ENCODE measurements around the gene CABP2. TPM values are rescaled to one million over a fixed set of nuclear protein-coding genes. Genes with fewer than 3 reads are reported as not detected.

The CABP2 gene
- total RNA-seq, 1 donor from 2014 or later: not detected

DNA sequence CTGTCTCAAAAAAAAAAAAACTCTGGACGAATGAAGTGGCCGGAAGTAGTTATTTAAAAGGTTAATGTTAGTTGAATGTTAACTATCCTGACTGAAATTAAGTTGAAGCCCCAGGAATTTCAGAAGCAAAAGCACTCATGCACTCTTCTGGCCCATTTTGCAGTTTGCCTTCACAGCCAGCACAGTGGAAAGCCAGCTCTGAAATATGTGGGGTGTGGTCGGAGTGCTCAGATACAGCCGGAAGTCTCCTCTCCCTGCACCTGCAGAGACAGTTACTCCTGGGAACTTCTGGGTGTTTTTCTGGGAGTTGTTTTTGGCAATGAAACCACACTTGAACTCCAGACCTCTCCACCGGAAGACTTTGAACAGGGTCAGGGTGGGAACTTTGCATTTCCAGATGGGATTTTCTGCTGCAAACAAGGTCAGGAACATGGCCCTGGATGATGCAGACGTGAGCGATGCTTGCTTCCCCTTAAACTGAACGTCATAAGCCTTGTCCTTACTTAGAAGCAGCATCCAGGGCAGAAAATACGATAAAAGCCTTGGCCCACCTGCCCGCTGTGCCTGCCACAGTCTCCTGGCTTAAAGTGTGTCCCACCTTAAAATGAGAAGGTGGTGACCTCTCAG, 21.5 kb upstream of the CABP2 start:
- H3K4me3 Mint-ChIP-seq: no peak overlapping the region

DNA sequence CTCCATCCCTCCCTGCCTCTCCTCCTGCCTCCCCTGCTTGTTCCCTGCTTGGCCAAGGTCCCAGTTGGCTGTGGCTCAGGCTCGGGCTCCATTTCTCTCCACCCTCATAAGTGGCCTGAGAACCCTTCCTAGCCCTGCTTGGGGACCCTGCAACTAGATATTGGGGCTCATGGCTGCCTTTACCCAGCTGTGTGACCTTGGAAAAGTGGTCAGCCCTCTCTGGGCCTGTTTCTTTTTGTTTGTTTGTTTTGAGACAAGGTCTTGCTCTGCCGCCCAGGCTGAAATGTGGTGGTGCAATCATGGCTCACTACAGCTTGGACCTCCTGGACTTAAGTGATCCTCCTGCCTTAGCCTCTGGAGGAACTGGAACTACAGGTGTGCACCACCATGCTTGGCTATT, 20.3 kb upstream of the CABP2 start:
- Mint-ChIP-seq H3K36me3 (ENCODE audit: low read depth) (no peaks in the 10 kb centered on the region), H3K27ac (no peak overlapping the region), H3K4me1 (no peaks in the 10 kb centered on the region), H3K27me3 (peaks cover 9% of the 10 kb centered on the region), H3K4me3 (no peak overlapping the region), H3K9me3 (no peaks in the 10 kb centered on the region)
- DNase-seq: no peak
- CTCF ChIA-PET: no interaction called here
- ATAC-seq (ENCODE audit: low read depth): no peak
- POLR2A ChIA-PET: no interaction called here
- intact Hi-C loops (cut with micrococcal nuclease): no loop called here
- TF ChIP-seq, protein P1, sequence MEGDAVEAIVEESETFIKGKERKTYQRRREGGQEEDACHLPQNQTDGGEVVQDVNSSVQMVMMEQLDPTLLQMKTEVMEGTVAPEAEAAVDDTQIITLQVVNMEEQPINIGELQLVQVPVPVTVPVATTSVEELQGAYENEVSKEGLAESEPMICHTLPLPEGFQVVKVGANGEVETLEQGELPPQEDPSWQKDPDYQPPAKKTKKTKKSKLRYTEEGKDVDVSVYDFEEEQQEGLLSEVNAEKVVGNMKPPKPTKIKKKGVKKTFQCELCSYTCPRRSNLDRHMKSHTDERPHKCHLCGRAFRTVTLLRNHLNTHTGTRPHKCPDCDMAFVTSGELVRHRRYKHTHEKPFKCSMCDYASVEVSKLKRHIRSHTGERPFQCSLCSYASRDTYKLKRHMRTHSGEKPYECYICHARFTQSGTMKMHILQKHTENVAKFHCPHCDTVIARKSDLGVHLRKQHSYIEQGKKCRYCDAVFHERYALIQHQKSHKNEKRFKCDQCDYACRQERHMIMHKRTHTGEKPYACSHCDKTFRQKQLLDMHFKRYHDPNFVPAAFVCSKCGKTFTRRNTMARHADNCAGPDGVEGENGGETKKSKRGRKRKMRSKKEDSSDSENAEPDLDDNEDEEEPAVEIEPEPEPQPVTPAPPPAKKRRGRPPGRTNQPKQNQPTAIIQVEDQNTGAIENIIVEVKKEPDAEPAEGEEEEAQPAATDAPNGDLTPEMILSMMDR (IDR thresholded peaks at IDR 0.05): no peak

More for the DNA sequence above, 21.5 kb upstream of the CABP2 start:
- no peaks in the 10 kb centered on the region for H3K9me3 Mint-ChIP-seq
- peaks cover 9% of the 10 kb centered on the region for H3K27me3 Mint-ChIP-seq
- H3K36me3 Mint-ChIP-seq (ENCODE audit: low read depth): no peaks in the 10 kb centered on the region
- no peak overlapping the region for H3K27ac Mint-ChIP-seq
- TF ChIP-seq, protein P1 (IDR thresholded peaks at IDR 0.05): no peak
- no peaks in the 10 kb centered on the region for H3K4me1 Mint-ChIP-seq
- ChIA-PET POLR2A (interaction anchor here (0.7 kb wide), 1 partner anchor 192 kb away, joined by 4 read pairs; no protein-coding TSS in a partner anchor), CTCF (interaction anchor here (1.0 kb wide), 1 partner anchor 28 kb away, joined by 3 read pairs; no protein-coding TSS in a partner anchor)
- ATAC-seq (ENCODE audit: low read depth) (no peak), DNase-seq (no peak)
- intact Hi-C loops (cut with micrococcal nuclease): no loop called here

DNA sequence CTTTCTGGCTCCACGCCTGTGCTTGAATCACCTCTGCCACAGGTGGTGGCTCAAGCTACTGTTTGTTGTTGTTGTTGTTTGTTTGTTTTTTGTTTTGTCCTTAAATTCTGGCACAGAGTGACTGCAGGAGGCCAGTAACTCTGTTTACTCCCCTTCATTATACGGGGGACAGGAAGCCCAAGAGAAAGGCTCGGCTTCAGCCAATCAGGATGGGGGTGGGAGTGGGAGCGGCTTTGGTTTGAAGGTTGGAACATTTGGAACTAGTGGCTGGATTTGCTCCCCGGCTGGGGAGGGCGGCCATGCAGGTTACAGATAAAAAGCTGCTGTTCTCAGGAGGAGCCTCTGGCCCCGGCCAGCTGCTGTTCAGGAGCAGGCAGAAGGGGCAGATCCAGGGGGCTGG, 19.7 kb upstream of the CABP2 start:
- no peaks in the 10 kb centered on the region for H3K36me3 Mint-ChIP-seq (ENCODE audit: low read depth)
- H3K27ac Mint-ChIP-seq: no peak overlapping the region
- no peaks in the 10 kb centered on the region for H3K9me3 Mint-ChIP-seq
- ATAC-seq (ENCODE audit: low read depth) (no peak), DNase-seq (no peak)
- no peaks in the 10 kb centered on the region for H3K4me1 Mint-ChIP-seq
- no peak overlapping the region for H3K4me3 Mint-ChIP-seq
- CTCF ChIA-PET: no interaction called here
- intact Hi-C loops (cut with micrococcal nuclease): no loop called here
- H3K27me3 Mint-ChIP-seq: peaks cover 12% of the 10 kb centered on the region
- TF ChIP-seq, protein P1 (IDR thresholded peaks at IDR 0.05): no peak
- POLR2A ChIA-PET: no interaction called here

DNA sequence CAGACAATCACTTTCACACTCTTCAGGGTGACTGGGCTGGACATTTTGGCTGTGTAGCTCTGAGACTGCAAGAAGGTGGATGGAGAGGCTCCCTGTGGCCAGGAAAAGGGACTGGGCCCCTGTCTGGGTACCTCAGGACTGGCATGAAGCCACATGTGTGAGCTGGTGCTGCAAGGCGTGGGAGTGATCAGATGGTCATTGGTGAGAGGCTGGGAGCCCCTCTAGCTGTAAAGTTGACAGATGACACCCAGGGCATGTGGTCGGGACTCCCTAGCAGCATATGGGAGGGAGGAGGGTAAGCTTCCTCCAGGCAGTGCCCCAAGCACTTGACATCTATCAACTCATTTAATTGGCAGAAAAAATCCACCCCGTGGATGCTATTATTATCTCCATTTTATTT, 18.9 kb upstream of the CABP2 start:
- ATAC-seq (ENCODE audit: low read depth) (no peak), DNase-seq (no peak)
- Mint-ChIP-seq H3K27ac (no peak overlapping the region), H3K36me3 (ENCODE audit: low read depth) (no peaks in the 10 kb centered on the region), H3K4me3 (no peak overlapping the region), H3K9me3 (no peaks in the 10 kb centered on the region), H3K4me1 (no peaks in the 10 kb centered on the region), H3K27me3 (peaks cover 12% of the 10 kb centered on the region)
- POLR2A ChIA-PET: no interaction called here
- TF ChIP-seq, protein P1 (IDR thresholded peaks at IDR 0.05): no peak
- intact Hi-C loops (cut with micrococcal nuclease): no loop called here
- CTCF ChIA-PET: no interaction called here

DNA sequence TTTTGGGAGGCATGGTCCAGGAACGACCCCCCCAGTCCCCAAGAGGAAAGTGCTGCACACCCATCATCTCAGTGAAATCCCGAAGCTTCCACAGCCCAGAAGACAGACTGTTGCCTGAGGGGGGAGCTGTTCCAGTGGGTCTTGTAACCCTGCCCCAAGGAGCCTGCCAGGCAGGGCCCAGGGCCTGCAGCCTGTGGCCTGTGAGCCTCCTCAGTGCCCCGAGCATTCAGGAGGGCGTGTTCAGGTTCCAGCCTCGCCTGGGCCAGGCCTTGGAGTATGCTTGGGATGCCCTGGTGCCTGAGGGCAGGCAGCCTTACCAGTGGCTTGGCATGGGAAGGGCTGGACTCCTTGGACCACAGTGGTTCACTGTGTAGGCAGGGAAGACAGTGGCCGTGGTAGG, 18.0 kb upstream of the CABP2 start:
- ChIA-PET CTCF (no interaction called here), POLR2A (interaction anchor here (0.5 kb wide), 1 partner anchor 249 kb away, joined by 4 read pairs; no protein-coding TSS in a partner anchor)
- Mint-ChIP-seq H3K9me3 (no peaks in the 10 kb centered on the region), H3K36me3 (ENCODE audit: low read depth) (no peaks in the 10 kb centered on the region), H3K4me3 (no peak overlapping the region), H3K4me1 (no peaks in the 10 kb centered on the region), H3K27ac (no peak overlapping the region), H3K27me3 (peaks cover 6% of the 10 kb centered on the region)
- DNase-seq: no peak
- TF ChIP-seq, protein P1 (IDR thresholded peaks at IDR 0.05): no peak
- ATAC-seq (ENCODE audit: low read depth): no peak
- intact Hi-C loops (cut with micrococcal nuclease): no loop called here
